GM19025 (cell line): ENCODE results near the gene TRAPPC11.

ENCODE experiments used
- ATAC-seq: cut with Tn5 transposase; IDR thresholded peaks from one replicate; pipeline ENCODE4 v1.9.1; 2021; ENCODE audit warnings: mild to moderate bottlenecking, low read depth, moderate library complexity; ENCODE audit not compliant: unreplicated experiment

Gene TRAPPC11

GRCh38 chr4:183755596-183755995 is 96.5 kb downstream of the TRAPPC11 start:
- ATAC-seq, result no peak

- ATAC-seq, result no peak
These were observed 98.0 kb downstream of the TRAPPC11 start for GRCh38 chr4:183757060-183757459.

GRCh38 chr4:183758061-183758757 is 99.1 kb downstream of the TRAPPC11 start:
- no peak for ATAC-seq

DNA sequence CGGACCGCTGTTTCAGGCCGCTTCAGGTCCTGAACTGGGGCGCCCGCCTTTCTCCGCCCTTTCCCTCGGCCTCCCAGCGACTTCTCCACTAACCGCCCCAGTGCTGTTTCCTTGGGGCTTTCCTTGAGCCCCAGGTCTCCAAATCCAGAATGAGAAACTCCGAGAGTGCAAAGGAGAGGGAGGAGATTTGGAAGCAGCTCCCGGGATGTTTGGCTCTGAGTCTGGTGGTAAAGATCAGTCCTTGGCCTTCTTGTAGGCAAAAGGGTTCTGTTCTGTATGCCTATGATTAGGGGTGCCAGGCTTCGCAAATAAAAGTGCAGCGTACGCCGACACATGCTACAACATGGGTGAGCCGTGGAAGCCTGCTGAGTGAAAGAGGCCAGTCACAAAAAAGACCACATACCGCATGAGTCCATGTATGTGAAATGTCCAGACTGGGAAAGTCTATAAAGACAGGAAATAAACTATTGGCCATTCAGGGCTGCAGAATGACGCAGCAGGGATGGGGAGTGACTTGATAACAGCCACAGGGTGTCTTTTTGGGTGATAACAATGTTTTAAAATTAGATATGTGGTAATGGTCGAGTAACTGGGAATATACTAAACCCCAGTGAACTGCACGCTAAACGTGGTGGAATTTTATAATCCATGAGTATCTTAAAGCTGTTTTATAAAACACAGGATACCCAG is 99.8 kb downstream of the TRAPPC11 start:
- ATAC-seq, result no peak

DNA sequence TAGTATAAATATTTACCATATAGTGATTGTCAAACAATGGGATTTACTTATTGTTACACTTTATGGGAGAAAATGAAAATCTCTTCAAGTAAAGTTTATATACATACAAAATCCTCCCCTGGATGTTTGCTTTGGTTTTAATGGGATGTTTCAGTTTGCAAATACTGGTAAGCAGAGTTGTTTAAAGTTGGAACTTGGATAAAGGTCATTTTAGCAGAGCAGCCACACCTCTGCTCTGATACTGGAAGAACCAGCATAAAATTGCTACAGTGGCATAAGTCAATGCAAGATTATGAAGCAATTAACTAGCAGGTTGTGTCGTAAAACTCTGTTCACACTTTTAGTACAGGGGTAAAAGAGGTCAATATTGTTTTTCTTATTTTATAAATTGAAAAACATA is 101.2 kb downstream of the TRAPPC11 start:
- no peak for ATAC-seq
